Ishikawa (cell line): ENCODE data around the gene VEZF1.

Experiments used
- EGR1 ChIP-seq: IDR thresholded peaks from 2 replicates; pipeline ENCODE4 v1.6.1; 2012
- EP300 ChIP-seq: IDR thresholded peaks from 2 replicates; pipeline ENCODE4 v1.6.1; 2012; ENCODE audit warnings: borderline replicate concordance
- FOXM1 ChIP-seq: IDR thresholded peaks from 2 replicates; pipeline ENCODE4 v1.6.1; 2012; ENCODE audit warnings: low read depth, borderline replicate concordance
- MAX ChIP-seq: IDR thresholded peaks from 2 replicates; pipeline ENCODE4 v1.6.1; 2012
- NFIC ChIP-seq: IDR thresholded peaks from 2 replicates; pipeline ENCODE4 v1.6.1; 2012
- RAD21 ChIP-seq: IDR thresholded peaks from 2 replicates; pipeline ENCODE4 v1.6.1; 2012; ENCODE audit warnings: low read depth
- REST ChIP-seq: IDR thresholded peaks from 2 replicates; pipeline ENCODE4 v1.6.1; 2012; ENCODE audit warnings: low read depth, mild to moderate bottlenecking
- TAF1 ChIP-seq: IDR thresholded peaks from 2 replicates; pipeline ENCODE4 v1.6.1; 2012; ENCODE audit warnings: low read depth, mild to moderate bottlenecking
- YY1 ChIP-seq: IDR thresholded peaks from 2 replicates; pipeline ENCODE4 v1.6.1; 2012; ENCODE audit warnings: low read depth
- ZBTB7A ChIP-seq: IDR thresholded peaks from 2 replicates; pipeline ENCODE4 v1.6.1; 2012; ENCODE audit warnings: low read depth

GRCh38 chr17:57994436-57994835, 6.4 kb upstream of the VEZF1 start:
- TF ChIP-seq TAF1 (no peak), MAX (no peak), FOXM1 (no peak), NFIC (no peak), YY1 (no peak), EGR1 (no peak), REST (no peak), RAD21 (no peak), ZBTB7A (no peak), EP300 (no peak)
